GM23338 (cell line): ENCODE results near the gene RAB34. TPM values are rescaled to one million over a fixed set of nuclear protein-coding genes. Genes with fewer than 3 reads are reported as not detected.

Experiments used
- ATAC-seq: fragments of 200-7000 bp; cut with Tn5 transposase; 3 replicates; pipeline ENCODE4 v1.9.1; 2020
- DNase-seq: peaks from one replicate; pipeline ENCODE4 v3.0.0-alpha.2; 2015; ENCODE audit warnings: low spot score
- H2AFZ ChIP-seq: fragments of 200-600 bp; sonication (generic); 2 replicates; pipeline ENCODE4 v1.8.0; 2016; ENCODE audit warnings: antibody characterized with exemption, mild to moderate bottlenecking, moderate library complexity
- H3F3A ChIP-seq: fragments of 200-600 bp; sonication (generic); replicated peaks from 2 replicates; pipeline ENCODE4 v1.8.0; 2017; ENCODE audit warnings: antibody characterized with exemption, mixed run types, low read depth
- H3K27ac ChIP-seq: fragments of 200-600 bp; sonication (generic); 2 replicates; pipeline ENCODE4 v1.6.1; 2016; ENCODE audit warnings: low read depth
- H3K27me3 ChIP-seq: fragments of 200-600 bp; sonication (generic); 2 replicates; pipeline ENCODE4 v1.8.0; 2016; ENCODE audit warnings: mild to moderate bottlenecking, mixed run types, moderate library complexity; ENCODE audit not compliant: insufficient read depth
- H3K36me3 ChIP-seq: fragments of 200-600 bp; sonication (generic); 2 replicates; pipeline ENCODE4 v1.8.0; 2016; ENCODE audit warnings: mild to moderate bottlenecking; ENCODE audit not compliant: insufficient read depth
- H3K4me1 ChIP-seq: fragments of 200-600 bp; sonication (generic); 2 replicates; pipeline ENCODE4 v1.8.0; 2016; ENCODE audit warnings: mild to moderate bottlenecking, moderate library complexity; ENCODE audit not compliant: insufficient read depth
- H3K4me2 ChIP-seq: fragments of 200-600 bp; sonication (generic); 2 replicates; pipeline ENCODE4 v1.7.1; 2017; ENCODE audit warnings: mixed run types
- H3K4me3 ChIP-seq: fragments of 200-600 bp; sonication (generic); 2 replicates; pipeline ENCODE4 v1.6.1; 2016; ENCODE audit warnings: mixed run types
- H3K79me2 ChIP-seq: fragments of 200-600 bp; sonication (generic); replicated peaks from 2 replicates; pipeline ENCODE4 v1.8.0; 2017; ENCODE audit warnings: mild to moderate bottlenecking; ENCODE audit not compliant: insufficient read depth
- H3K9me2 ChIP-seq: fragments of 200-600 bp; sonication (generic); 2 replicates; pipeline ENCODE4 v1.8.0; 2017; ENCODE audit not compliant: insufficient read depth
- H4K20me1 ChIP-seq: fragments of 200-600 bp; sonication (generic); replicated peaks from 2 replicates; pipeline ENCODE4 v1.8.0; 2017; ENCODE audit warnings: mild to moderate bottlenecking; ENCODE audit not compliant: insufficient read depth
- H3K27ac Mint-ChIP-seq: 2 replicates; pipeline ENCODE4 v1.8.0; 2020; ENCODE audit warnings: inconsistent platforms, mild to moderate bottlenecking, moderate library complexity, mixed read lengths
- H3K27me3 Mint-ChIP-seq: 3 replicates; pipeline ENCODE4 v1.8.0; 2022; ENCODE audit warnings: low read depth, mild to moderate bottlenecking, moderate library complexity, mixed read lengths, inconsistent platforms; ENCODE audit not compliant: insufficient read depth, poor library complexity
- H3K36me3 Mint-ChIP-seq: 3 replicates; pipeline ENCODE4 v1.8.0; 2021; ENCODE audit warnings: low read depth, mild to moderate bottlenecking, inconsistent platforms, moderate library complexity, mixed read lengths
- H3K4me1 Mint-ChIP-seq: 3 replicates; pipeline ENCODE4 v1.8.0; 2020; ENCODE audit warnings: mild to moderate bottlenecking, inconsistent platforms, mixed read lengths
- H3K4me3 Mint-ChIP-seq: 3 replicates; pipeline ENCODE4 v1.8.0; 2021; ENCODE audit warnings: moderate library complexity, mild to moderate bottlenecking, inconsistent platforms, mixed read lengths
- H3K9me3 Mint-ChIP-seq: 3 replicates; pipeline ENCODE4 v1.8.0; 2020; ENCODE audit warnings: moderate library complexity, mild to moderate bottlenecking, inconsistent platforms, mixed read lengths
- EZH2 ChIP-seq: fragments of 200-600 bp; sonication (generic); IDR thresholded peaks from one replicate; pipeline ENCODE4 v1.8.0; 2017; ENCODE audit warnings: antibody characterized with exemption, mild to moderate bottlenecking, low read depth; ENCODE audit not compliant: unreplicated experiment
- EZH2phosphoT487 ChIP-seq: fragments of 200-600 bp; sonication (generic); IDR thresholded peaks from one replicate; pipeline ENCODE4 v1.8.1; 2018; ENCODE audit warnings: antibody characterized with exemption; ENCODE audit not compliant: unreplicated experiment
- JUNB ChIP-seq: IDR thresholded peaks from one replicate; pipeline ENCODE4 v1.6.1; 2016; ENCODE audit warnings: antibody characterized with exemption; ENCODE audit not compliant: unreplicated experiment
- POLR2AphosphoS5 ChIP-seq: IDR thresholded peaks from 2 replicates; pipeline ENCODE4 v1.6.1; 2016; ENCODE audit warnings: antibody characterized with exemption, low read depth
- REST ChIP-seq: IDR thresholded peaks from one replicate; pipeline ENCODE4 v1.6.1; 2018; ENCODE audit warnings: antibody characterized with exemption; ENCODE audit not compliant: unreplicated experiment
- STAT1 ChIP-seq: IDR thresholded peaks from one replicate; pipeline ENCODE4 v1.6.1; 2016; ENCODE audit warnings: antibody characterized with exemption; ENCODE audit not compliant: unreplicated experiment
- ZNF331 ChIP-seq: fragments of 250-450 bp; sonication (Bioruptor Pico); IDR thresholded peaks from 2 replicates; pipeline ENCODE4 v1.5.0; 2020; ENCODE audit warnings: low read depth, mild to moderate bottlenecking, moderate library complexity
- ZNF462 ChIP-seq: fragments of 250-450 bp; sonication (Bioruptor Pico); IDR thresholded peaks from 2 replicates; pipeline ENCODE4 v1.5.0; 2020; ENCODE audit warnings: mild to moderate bottlenecking, moderate library complexity
- polyA plus RNA-seq: library from polyadenylated mRNA; unstranded; fragments of >200 nt; fragmentation: Nextera tagmentation; extraction: Ambion mirVana; gene quantifications from 2 replicates; pipeline ENCODE4 v1.2.1, GENCODE V29; 2016
- total RNA-seq: library from RNA; depleted of rRNA; stranded (reverse); fragments of >200 nt; shearing (Covaris generic); gene quantifications from 2 replicates; pipeline ENCODE4 v1.2.3, GENCODE V29; 2014

The RAB34 gene
- total and polyA plus RNA-seq, 2 experiments from 2014 or later, result 184 to 394 TPM

GRCh38 chr17:28733346-28733745 is 15.7 kb upstream of the RAB34 start:
- TF ChIP-seq ZNF462 (CRISPR knock-in tag), result no peak
- no peak for TF ChIP-seq REST
- TF ChIP-seq EZH2phosphoT487, result no peak
- TF ChIP-seq ZNF331 (CRISPR knock-in tag), result no peak
- TF ChIP-seq STAT1, result no peak
- no peak for TF ChIP-seq JUNB
- TF ChIP-seq EZH2, result no peak
- no peak for TF ChIP-seq POLR2AphosphoS5
- Histone ChIP-seq H3K9me2 (no peaks in the 10 kb centered on the region), H3K4me2 (no peak overlapping the region), H3K4me1 (no peaks in the 10 kb centered on the region), H3K27me3 (no peaks in the 10 kb centered on the region), H3K79me2 (no peaks in the 10 kb centered on the region; the same call in 1 of the 2 replicates), H3K4me3 (no peak overlapping the region), H4K20me1 (no peaks in the 10 kb centered on the region; the same call in 1 of the 2 replicates), H3K27ac (no peak overlapping the region), H3K36me3 (no peaks in the 10 kb centered on the region), H2AFZ (no peak overlapping the region), H3F3A (0 out of 2 replicates have a peak, but pooled peaks cover 2% of the 10 kb centered on the region)
- DNase-seq (no peak), ATAC-seq (no peak)
- Mint-ChIP-seq H3K4me1 (peaks cover 7% of the 10 kb centered on the region), H3K27ac (no peak overlapping the region), H3K9me3 (no peaks in the 10 kb centered on the region; the same call in 1 of the 3 replicates), H3K27me3 (peaks cover 10% of the 10 kb centered on the region), H3K36me3 (peaks cover 26% of the 10 kb centered on the region), H3K4me3 (no peak overlapping the region; the same call in 2 of the 3 replicates)
